ENCODE data around the gene HOXB9.

DNA sequence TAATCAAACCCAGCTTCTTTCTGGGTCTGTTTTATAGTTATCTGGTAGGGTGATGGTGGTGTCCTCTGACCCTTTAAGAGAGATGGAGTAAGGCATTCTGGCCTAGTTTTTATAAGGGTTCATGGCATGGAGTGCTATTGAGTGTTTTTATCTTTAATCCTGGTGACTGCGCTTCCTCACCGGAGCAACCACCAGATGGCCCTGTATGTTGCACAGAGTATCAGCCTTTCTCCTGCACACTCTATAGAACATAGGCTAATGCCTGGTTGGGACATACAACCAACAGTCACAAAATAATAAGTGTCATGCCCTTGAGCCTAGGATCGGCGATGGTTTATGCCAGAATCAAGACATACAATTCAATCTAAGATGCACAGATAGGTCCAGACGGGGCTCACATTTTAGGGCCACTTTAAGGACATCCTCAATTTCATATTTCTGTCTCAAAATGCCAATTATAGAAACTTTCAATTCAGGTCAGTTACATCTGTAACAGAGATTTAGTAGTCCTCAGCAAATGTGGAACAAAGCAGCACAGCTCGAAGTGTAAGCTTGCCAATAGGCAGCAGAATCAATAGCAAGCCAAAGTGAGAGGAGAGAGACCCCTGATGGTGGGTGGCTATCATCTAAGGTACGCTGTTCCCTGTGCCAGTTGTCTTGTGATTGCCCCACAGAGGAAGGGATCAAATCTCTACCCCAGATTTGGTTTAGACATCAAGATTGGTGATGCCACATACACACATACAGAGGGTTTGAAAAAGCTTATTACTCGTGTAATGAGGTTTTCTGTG lies 37.2 kb upstream of the HOXB9 start:
- no peak for TF ChIP-seq NFYB (CRISPR knock-in tag; IDR thresholded peaks at IDR 0.05)
- TF ChIP-seq CBX2 (IDR thresholded peaks at IDR 0.05; ENCODE audit: low read depth, low read length), result no peak
- no peak for TF ChIP-seq CBX2 (CRISPR knock-in tag; IDR thresholded peaks at IDR 0.05; ENCODE audit: low read depth)
- TF ChIP-seq POLR2A (IDR thresholded peaks at IDR 0.05; ENCODE audit: insufficient read depth in 1 of 2, low read depth in 2 of 2, low read length in 2 of 2), result no peak

All from HepG2 (cell line).